C1 segment of cervical spinal cord (tissue), 14 donors: ENCODE results near the gene NRSN2.
"Not testable (repeated sequence)": the region's sequence is repeated elsewhere in the genome, so short reads cannot be mapped to it uniquely, and the experiment has no call there.

Source experiments
- DNase-seq, 14 donors: peaks; one replicate each; lab custom pipeline; 2025; lab: John Stamatoyannopoulos, UW

Gene NRSN2

GRCh38 chr20:325045-325888 is 21.6 kb upstream of the NRSN2 start, which contains the start of gene SOX12:
Gene SOX12, plus strand, starts transcription at chr20:325552. Its CDS starts 373 bp downstream, at chr20:325925.
- peak; percentile 69 to 96 (median 90) for DNase-seq

- DNase-seq = peak in 11 of 14 donors; percentile 41 to 81 (median 57)
Observed at GRCh38 chr20:325889-326644, 20.8 kb upstream of the NRSN2 start.

GRCh38 chr20:326645-327185 is 20.2 kb upstream of the NRSN2 start:
- DNase-seq = peak in 5 of 14 donors; percentile 36 to 75 (median 46)

- DNase-seq = peak; percentile 30 to 88 (median 76)
Observed at GRCh38 chr20:327186-328026, 19.5 kb upstream of the NRSN2 start.

GRCh38 chr20:328027-328974 is 18.6 kb upstream of the NRSN2 start:
- DNase-seq = no peak

- peak in 1 of 14 donors; percentile 26 for DNase-seq
Observed at GRCh38 chr20:328975-329695, 17.8 kb upstream of the NRSN2 start.

GRCh38 chr20:329851-330232 is 17.1 kb upstream of the NRSN2 start:
- no peak for DNase-seq

GRCh38 chr20:330233-331149 is 16.4 kb upstream of the NRSN2 start:
- DNase-seq = peak in 11 of 14 donors; percentile 10 to 45 (median 35)

GRCh38 chr20:334578-334977 is 12.3 kb upstream of the NRSN2 start:
- DNase-seq = no peak

- DNase-seq = not testable (repeated sequence)
Observed at GRCh38 chr20:336040-336439, 10.9 kb upstream of the NRSN2 start.

GRCh38 chr20:341682-342081 is 5.2 kb upstream of the NRSN2 start:
- DNase-seq = no peak

- no peak for DNase-seq
Observed at GRCh38 chr20:343107-343506, 3.8 kb upstream of the NRSN2 start.

GRCh38 chr20:346033-346639 is 775 bp upstream of the NRSN2 start:
- no peak for DNase-seq

GRCh38 chr20:347317-347639 is 367 bp downstream of the NRSN2 start:
- DNase-seq = peak in 1 of 14 donors; percentile 49

GRCh38 chr20:347640-348484 is 951 bp downstream of the NRSN2 start:
- DNase-seq = peak in 13 of 14 donors; percentile 43 to 91 (median 76)

GRCh38 chr20:348972-349841 is 2.3 kb downstream of the NRSN2 start:
- no peak for DNase-seq
